GM12878 (cell line): ENCODE measurements around the gene PCSK6.

Experiments
- BRCA1 ChIP-seq: IDR thresholded peaks from 2 replicates; pipeline ENCODE4 v1.6.1; 2011; ENCODE audit warnings: low read depth, low read length, improper control_type of control experiment
- TF ChIP-seq, protein P1 (sequence below): fragments of 150-350 bp; IDR thresholded peaks from 2 replicates; pipeline ENCODE4 v1.6.1; 2014; ENCODE audit warnings: mild to moderate bottlenecking, low read depth, low read length

DNA sequence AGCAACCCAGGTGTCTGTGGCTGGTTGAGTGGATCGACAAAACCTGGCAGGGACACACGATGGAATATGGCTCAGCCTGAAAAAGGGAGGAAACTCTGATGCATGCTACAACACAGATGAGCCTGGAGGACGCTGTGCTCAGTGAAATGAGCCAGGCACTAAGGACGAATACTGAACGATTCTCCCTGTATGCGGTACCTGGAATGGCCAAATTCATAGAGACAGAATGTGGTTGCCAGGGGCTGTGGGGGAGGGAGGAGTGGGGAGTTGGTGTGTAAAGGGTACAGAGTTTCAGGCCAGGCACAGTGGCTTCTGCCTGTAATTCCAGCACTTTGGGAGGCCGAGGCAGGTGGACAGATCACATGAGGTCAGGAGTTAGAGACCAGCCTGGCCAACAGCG lies 35.1 kb downstream of the PCSK6 start:
- TF ChIP-seq, protein P1, sequence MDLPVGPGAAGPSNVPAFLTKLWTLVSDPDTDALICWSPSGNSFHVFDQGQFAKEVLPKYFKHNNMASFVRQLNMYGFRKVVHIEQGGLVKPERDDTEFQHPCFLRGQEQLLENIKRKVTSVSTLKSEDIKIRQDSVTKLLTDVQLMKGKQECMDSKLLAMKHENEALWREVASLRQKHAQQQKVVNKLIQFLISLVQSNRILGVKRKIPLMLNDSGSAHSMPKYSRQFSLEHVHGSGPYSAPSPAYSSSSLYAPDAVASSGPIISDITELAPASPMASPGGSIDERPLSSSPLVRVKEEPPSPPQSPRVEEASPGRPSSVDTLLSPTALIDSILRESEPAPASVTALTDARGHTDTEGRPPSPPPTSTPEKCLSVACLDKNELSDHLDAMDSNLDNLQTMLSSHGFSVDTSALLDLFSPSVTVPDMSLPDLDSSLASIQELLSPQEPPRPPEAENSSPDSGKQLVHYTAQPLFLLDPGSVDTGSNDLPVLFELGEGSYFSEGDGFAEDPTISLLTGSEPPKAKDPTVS = no peak
- TF ChIP-seq BRCA1 = no peak
